ENCODE results near the gene PHEX.

PHEX gene

GRCh38 chrX:22124098-22124497 is 92.0 kb downstream of the PHEX start:
- Histone ChIP-seq H3K36me3 (ENCODE audit: control insufficient read depth, insufficient read depth, low read length) (no peaks in the 10 kb centered on the region), H3K4me1 (ENCODE audit: control insufficient read depth, insufficient read depth, low read length) (peaks cover 12% of the 10 kb centered on the region; the same call in 1 of the 2 replicates), H3K4me3 (ENCODE audit: low read depth, low read length) (no peak overlapping the region), H3K9ac (ENCODE audit: low read length) (no peak overlapping the region), H3K27ac (ENCODE audit: low read depth, low read length) (no peak overlapping the region), H3K27me3 (ENCODE audit: control insufficient read depth, insufficient read depth, low read length) (no peaks in the 10 kb centered on the region; the same call in 1 of the 2 replicates), H3K9me3 (ENCODE audit: control insufficient read depth, insufficient read depth, low read depth, low read length) (no peaks in the 10 kb centered on the region)

- Histone ChIP-seq H3K4me3 (ENCODE audit: low read depth, low read length) (no peak overlapping the region), H3K9ac (ENCODE audit: low read length) (no peak overlapping the region), H3K36me3 (ENCODE audit: control insufficient read depth, insufficient read depth, low read length) (no peaks in the 10 kb centered on the region), H3K4me1 (ENCODE audit: control insufficient read depth, insufficient read depth, low read length) (peaks cover 25% of the 10 kb centered on the region), H3K27ac (ENCODE audit: low read depth, low read length) (no peak overlapping the region), H3K9me3 (ENCODE audit: control insufficient read depth, insufficient read depth, low read depth, low read length) (no peaks in the 10 kb centered on the region), H3K27me3 (ENCODE audit: control insufficient read depth, insufficient read depth, low read length) (no peaks in the 10 kb centered on the region; the same call in 1 of the 2 replicates)
Measured at GRCh38 chrX:22125481-22125880, 93.4 kb downstream of the PHEX start.

GRCh38 chrX:22126327-22126726 is 94.2 kb downstream of the PHEX start:
- Histone ChIP-seq H3K4me1 (ENCODE audit: control insufficient read depth, insufficient read depth, low read length) (peaks cover 28% of the 10 kb centered on the region), H3K9ac (ENCODE audit: low read length) (no peak overlapping the region), H3K4me3 (ENCODE audit: low read depth, low read length) (no peak overlapping the region), H3K27ac (ENCODE audit: low read depth, low read length) (no peak overlapping the region), H3K27me3 (ENCODE audit: control insufficient read depth, insufficient read depth, low read length) (no peaks in the 10 kb centered on the region), H3K36me3 (ENCODE audit: control insufficient read depth, insufficient read depth, low read length) (no peaks in the 10 kb centered on the region), H3K9me3 (ENCODE audit: control insufficient read depth, insufficient read depth, low read depth, low read length) (no peaks in the 10 kb centered on the region)

GRCh38 chrX:22128961-22129360 is 96.8 kb downstream of the PHEX start:
- H3K27ac ChIP-seq (ENCODE audit: low read depth, low read length), result no peak overlapping the region
- no peak overlapping the region for H3K9ac ChIP-seq (ENCODE audit: low read length)
- H3K4me1 ChIP-seq (ENCODE audit: control insufficient read depth, insufficient read depth, low read length), result peaks cover 28% of the 10 kb centered on the region
- H3K27me3 ChIP-seq (ENCODE audit: control insufficient read depth, insufficient read depth, low read length), result no peaks in the 10 kb centered on the region
- H3K4me3 ChIP-seq (ENCODE audit: low read depth, low read length), result no peak overlapping the region
- no peaks in the 10 kb centered on the region for H3K36me3 ChIP-seq (ENCODE audit: control insufficient read depth, insufficient read depth, low read length)
- no peaks in the 10 kb centered on the region for H3K9me3 ChIP-seq (ENCODE audit: control insufficient read depth, insufficient read depth, low read depth, low read length)

GRCh38 chrX:22134681-22135080 is 102.6 kb downstream of the PHEX start:
- Histone ChIP-seq H3K9me3 (ENCODE audit: control insufficient read depth, insufficient read depth, low read depth, low read length) (no peaks in the 10 kb centered on the region), H3K36me3 (ENCODE audit: control insufficient read depth, insufficient read depth, low read length) (no peaks in the 10 kb centered on the region), H3K4me1 (ENCODE audit: control insufficient read depth, insufficient read depth, low read length) (peaks cover 48% of the 10 kb centered on the region), H3K9ac (ENCODE audit: low read length) (no peak overlapping the region), H3K27ac (ENCODE audit: low read depth, low read length) (no peak overlapping the region), H3K4me3 (ENCODE audit: low read depth, low read length) (no peak overlapping the region), H3K27me3 (ENCODE audit: control insufficient read depth, insufficient read depth, low read length) (peaks cover 10% of the 10 kb centered on the region; the same call in 1 of the 2 replicates)

GRCh38 chrX:22135171-22135711 is 103.1 kb downstream of the PHEX start:
- H3K27ac ChIP-seq (ENCODE audit: low read depth, low read length), result no peak overlapping the region
- H3K4me3 ChIP-seq (ENCODE audit: low read depth, low read length), result no peak overlapping the region
- H3K36me3 ChIP-seq (ENCODE audit: control insufficient read depth, insufficient read depth, low read length), result no peaks in the 10 kb centered on the region
- no peak overlapping the region for H3K9ac ChIP-seq (ENCODE audit: low read length)
- H3K9me3 ChIP-seq (ENCODE audit: control insufficient read depth, insufficient read depth, low read depth, low read length), result no peaks in the 10 kb centered on the region
- H3K4me1 ChIP-seq (ENCODE audit: control insufficient read depth, insufficient read depth, low read length), result peaks cover 43% of the 10 kb centered on the region
- H3K27me3 ChIP-seq (ENCODE audit: control insufficient read depth, insufficient read depth, low read length), result peaks cover 10% of the 10 kb centered on the region; the same call in 1 of the 2 replicates

- H3K36me3 ChIP-seq (ENCODE audit: control insufficient read depth, insufficient read depth, low read length), result no peaks in the 10 kb centered on the region
- H3K27me3 ChIP-seq (ENCODE audit: control insufficient read depth, insufficient read depth, low read length), result peaks cover 10% of the 10 kb centered on the region; the same call in 1 of the 2 replicates
- no peak overlapping the region for H3K9ac ChIP-seq (ENCODE audit: low read length)
- no peak overlapping the region for H3K4me3 ChIP-seq (ENCODE audit: low read depth, low read length)
- no peak overlapping the region for H3K27ac ChIP-seq (ENCODE audit: low read depth, low read length)
- H3K4me1 ChIP-seq (ENCODE audit: control insufficient read depth, insufficient read depth, low read length), result peaks cover 38% of the 10 kb centered on the region
- H3K9me3 ChIP-seq (ENCODE audit: control insufficient read depth, insufficient read depth, low read depth, low read length), result no peaks in the 10 kb centered on the region
Measured at GRCh38 chrX:22135994-22136684, 104.0 kb downstream of the PHEX start.

- H3K27ac ChIP-seq (ENCODE audit: low read depth, low read length), result no peak overlapping the region
- no peak overlapping the region for H3K9ac ChIP-seq (ENCODE audit: low read length)
- H3K36me3 ChIP-seq (ENCODE audit: control insufficient read depth, insufficient read depth, low read length), result no peaks in the 10 kb centered on the region
- no peak overlapping the region for H3K4me3 ChIP-seq (ENCODE audit: low read depth, low read length)
- H3K9me3 ChIP-seq (ENCODE audit: control insufficient read depth, insufficient read depth, low read depth, low read length), result no peaks in the 10 kb centered on the region
- H3K4me1 ChIP-seq (ENCODE audit: control insufficient read depth, insufficient read depth, low read length), result peaks cover 38% of the 10 kb centered on the region
- H3K27me3 ChIP-seq (ENCODE audit: control insufficient read depth, insufficient read depth, low read length), result peaks cover 10% of the 10 kb centered on the region; the same call in 1 of the 2 replicates
Measured at GRCh38 chrX:22136711-22137110, 104.6 kb downstream of the PHEX start.

GRCh38 chrX:22139822-22140221 is 107.7 kb downstream of the PHEX start:
- Histone ChIP-seq H3K27me3 (ENCODE audit: control insufficient read depth, insufficient read depth, low read length) (peaks cover 14% of the 10 kb centered on the region; the same call in 1 of the 2 replicates), H3K27ac (ENCODE audit: low read depth, low read length) (no peak overlapping the region), H3K36me3 (ENCODE audit: control insufficient read depth, insufficient read depth, low read length) (no peaks in the 10 kb centered on the region), H3K9me3 (ENCODE audit: control insufficient read depth, insufficient read depth, low read depth, low read length) (no peaks in the 10 kb centered on the region), H3K4me1 (ENCODE audit: control insufficient read depth, insufficient read depth, low read length) (peaks cover 35% of the 10 kb centered on the region), H3K4me3 (ENCODE audit: low read depth, low read length) (no peak overlapping the region), H3K9ac (ENCODE audit: low read length) (no peak overlapping the region)

GRCh38 chrX:22141047-22141730 is 109.1 kb downstream of the PHEX start:
- H3K27me3 ChIP-seq (ENCODE audit: control insufficient read depth, insufficient read depth, low read length), result peaks cover 14% of the 10 kb centered on the region; the same call in 1 of the 2 replicates
- peaks cover 23% of the 10 kb centered on the region for H3K4me1 ChIP-seq (ENCODE audit: control insufficient read depth, insufficient read depth, low read length)
- no peak overlapping the region for H3K9ac ChIP-seq (ENCODE audit: low read length)
- H3K27ac ChIP-seq (ENCODE audit: low read depth, low read length), result no peak overlapping the region
- no peaks in the 10 kb centered on the region for H3K36me3 ChIP-seq (ENCODE audit: control insufficient read depth, insufficient read depth, low read length)
- no peak overlapping the region for H3K4me3 ChIP-seq (ENCODE audit: low read depth, low read length)
- no peaks in the 10 kb centered on the region for H3K9me3 ChIP-seq (ENCODE audit: control insufficient read depth, insufficient read depth, low read depth, low read length)

GRCh38 chrX:22147214-22147613 is 115.1 kb downstream of the PHEX start:
- Histone ChIP-seq H3K9me3 (ENCODE audit: control insufficient read depth, insufficient read depth, low read depth, low read length) (peaks cover 2% of the 10 kb centered on the region; the same call in 1 of the 2 replicates), H3K27ac (ENCODE audit: low read depth, low read length) (no peak overlapping the region), H3K4me3 (ENCODE audit: low read depth, low read length) (no peak overlapping the region), H3K9ac (ENCODE audit: low read length) (no peak overlapping the region), H3K36me3 (ENCODE audit: control insufficient read depth, insufficient read depth, low read length) (no peaks in the 10 kb centered on the region), H3K27me3 (ENCODE audit: control insufficient read depth, insufficient read depth, low read length) (peaks cover 2% of the 10 kb centered on the region; the same call in 1 of the 2 replicates), H3K4me1 (ENCODE audit: control insufficient read depth, insufficient read depth, low read length) (no peaks in the 10 kb centered on the region)
